T1000 (cell line): ENCODE data around the gene XRCC6.
"Not testable (repeated sequence)": the region's sequence is repeated elsewhere in the genome, so short reads cannot be mapped to it uniquely, and the experiment has no call there.

Experiments
- DNase-seq: peaks from one replicate; lab custom pipeline; 2025; ENCODE audit warnings: mixed read lengths; lab: John Stamatoyannopoulos, UW

XRCC6 gene

DNA sequence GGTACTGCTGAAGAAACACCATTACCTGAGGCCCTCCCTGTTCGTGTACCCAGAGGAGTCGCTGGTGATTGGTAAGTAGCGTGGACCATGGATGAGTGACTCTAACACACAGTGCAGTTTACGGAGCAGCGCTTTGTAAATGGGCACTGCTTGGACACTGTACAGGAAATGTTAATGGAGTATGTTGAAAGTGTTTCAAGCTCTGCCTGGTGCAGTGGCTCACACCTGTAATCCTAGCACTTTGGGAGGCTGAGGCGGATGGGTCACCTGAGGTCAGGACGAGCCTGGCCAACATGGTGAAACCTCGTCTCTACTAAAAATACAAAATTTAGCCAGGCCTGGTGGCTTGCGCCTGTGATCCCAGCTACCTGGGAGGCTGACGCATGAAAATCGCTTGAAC lies 29.7 kb downstream of the XRCC6 start:
- DNase-seq: no peak

DNA sequence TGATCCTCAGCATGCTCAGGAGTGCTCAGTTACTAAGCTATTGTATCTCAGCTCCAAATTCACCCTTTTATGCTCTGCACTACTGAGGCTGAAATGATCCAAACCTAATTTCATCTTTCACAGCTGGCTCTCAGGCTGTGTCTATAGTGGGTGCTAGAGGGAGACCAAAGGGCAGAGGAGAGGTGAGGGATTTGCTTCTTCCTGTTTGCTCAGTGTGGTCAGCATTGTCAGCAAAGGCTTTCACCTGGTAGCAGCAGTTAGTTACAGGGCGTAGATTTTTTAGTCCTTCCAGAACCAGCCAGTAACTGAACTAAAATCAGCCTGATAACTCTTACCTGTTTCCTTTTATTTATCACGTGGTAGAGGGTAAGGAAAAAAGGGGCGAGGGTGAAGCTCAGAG lies 33.2 kb downstream of the XRCC6 start:
- DNase-seq: no peak

DNA sequence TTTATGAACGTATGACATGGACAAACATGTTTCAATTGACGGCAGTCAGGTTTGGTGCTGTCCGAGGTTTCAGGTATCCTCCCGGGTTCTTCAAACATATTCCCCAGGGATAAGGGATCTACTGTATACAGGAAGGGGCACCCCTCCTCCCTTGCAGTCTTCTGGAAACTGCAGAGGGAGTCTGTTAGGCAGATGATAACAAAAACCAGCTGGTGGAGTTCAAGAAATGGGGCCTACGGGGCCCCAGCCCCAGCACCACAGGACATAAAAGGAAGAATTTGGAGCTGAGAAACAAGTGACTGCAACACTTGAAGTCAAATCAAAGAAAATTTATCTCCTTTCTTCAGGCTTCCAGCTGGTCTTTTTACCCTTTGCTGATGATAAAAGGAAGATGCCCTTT lies 35.5 kb downstream of the XRCC6 start:
- DNase-seq: no peak

DNA sequence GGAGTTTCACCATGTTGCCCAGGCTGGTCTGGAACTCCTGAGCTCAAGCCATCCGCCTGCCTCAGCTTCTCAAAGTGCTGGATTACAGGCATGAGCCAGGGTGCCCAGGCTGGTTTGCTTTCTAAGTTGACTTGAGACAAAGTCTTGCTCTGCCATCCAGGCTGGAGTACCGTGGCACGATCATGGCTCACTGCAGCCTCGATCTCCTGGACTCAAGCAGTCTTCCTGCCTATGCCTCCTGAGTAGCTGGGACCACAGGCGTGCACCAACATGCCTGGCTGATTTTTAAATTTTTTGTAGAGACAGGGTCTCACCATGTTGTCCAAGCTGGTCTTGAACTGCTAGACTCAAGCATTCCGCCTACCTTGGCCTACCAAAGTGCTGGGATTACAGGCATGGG lies 36.6 kb downstream of the XRCC6 start:
- no peak for DNase-seq

DNA sequence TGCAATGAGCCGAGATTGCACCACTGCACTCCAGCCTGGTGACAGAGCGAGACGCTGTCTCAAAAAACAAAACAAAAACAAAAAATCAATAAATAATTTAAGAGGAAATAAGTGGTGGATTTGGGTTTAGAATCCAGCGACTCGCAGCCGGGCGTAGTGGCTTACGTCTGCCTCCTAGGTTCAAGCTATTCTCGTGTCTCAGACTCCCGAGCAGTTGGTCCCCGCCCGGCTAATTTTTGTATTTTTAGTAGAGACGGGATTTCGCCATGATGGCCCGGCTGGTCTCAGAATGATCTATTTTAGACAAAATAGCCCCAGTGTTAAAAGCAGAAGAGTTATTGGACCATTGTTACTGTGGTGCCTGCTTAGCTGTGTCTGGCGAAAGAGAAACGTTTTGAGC lies 37.8 kb downstream of the XRCC6 start:
- DNase-seq: no peak

GRCh38 chr22:41659941-41660340 lies 38.8 kb downstream of the XRCC6 start:
- DNase-seq: no peak

DNA sequence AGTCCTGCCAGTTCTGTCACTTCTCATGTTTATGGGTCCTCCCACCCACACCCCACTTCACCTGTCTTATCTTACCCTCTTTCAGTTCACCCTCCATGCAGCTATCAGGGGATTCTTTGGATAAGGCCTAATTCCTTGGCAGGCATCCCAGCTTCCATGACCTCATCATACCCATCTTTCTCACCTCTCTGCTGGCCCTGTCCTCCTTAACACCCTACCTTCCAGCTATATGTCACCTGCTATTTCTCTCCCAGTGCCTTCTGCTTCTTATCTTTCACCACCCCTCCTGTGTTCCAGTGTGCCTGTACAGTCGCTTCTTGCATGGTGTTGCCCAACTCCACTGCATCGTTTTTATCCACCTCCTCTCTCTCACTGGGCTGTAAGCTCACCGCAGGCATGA lies 39.3 kb downstream of the XRCC6 start:
- no peak for DNase-seq

- no peak for DNase-seq
Measured at GRCh38 chr22:41661088-41661487, 40.0 kb downstream of the XRCC6 start.

GRCh38 chr22:41661713-41662112 lies 40.6 kb downstream of the XRCC6 start:
- no peak for DNase-seq

GRCh38 chr22:41663594-41663993 lies 42.5 kb downstream of the XRCC6 start:
- DNase-seq: not testable (repeated sequence)

DNA sequence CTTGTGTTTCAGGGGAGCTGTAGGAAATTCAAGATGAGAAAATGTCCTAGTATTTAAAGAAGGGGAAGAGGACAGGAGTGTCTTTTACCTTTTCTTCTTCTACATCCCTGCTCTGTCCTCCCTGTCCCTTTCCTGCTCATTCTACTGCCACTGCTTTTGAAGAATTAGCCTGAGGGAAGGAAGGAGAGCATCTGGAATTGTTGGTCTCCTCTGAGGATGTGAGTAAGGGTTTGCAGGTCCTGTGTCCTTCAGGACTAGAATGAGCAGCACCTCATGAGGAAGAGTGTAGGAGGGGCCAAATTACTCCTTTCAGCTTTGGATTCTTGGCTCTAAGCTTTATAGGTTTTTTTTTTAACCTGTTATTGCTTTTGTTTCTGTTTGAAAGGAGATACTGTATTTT lies 43.4 kb downstream of the XRCC6 start:
- DNase-seq: no peak

DNA sequence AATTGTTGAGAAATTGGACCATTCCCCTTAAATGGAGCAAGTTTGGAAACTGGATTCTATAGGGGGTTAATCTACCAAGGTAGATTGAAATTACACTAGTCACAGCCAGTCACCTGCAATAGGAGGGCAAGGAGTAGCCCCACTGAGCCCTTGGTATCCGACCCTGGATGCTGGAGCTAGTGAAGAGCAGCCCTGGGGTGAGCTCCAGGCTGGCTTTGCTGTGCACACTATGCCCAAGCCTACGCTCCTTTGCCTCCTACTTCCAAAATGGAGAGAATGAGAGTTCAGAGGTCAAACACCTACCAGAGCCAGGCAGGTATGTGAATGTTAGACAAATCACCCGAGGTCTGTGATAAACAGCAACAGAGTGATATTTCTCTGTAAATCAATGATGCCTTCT lies 43.9 kb downstream of the XRCC6 start:
- DNase-seq: no peak

DNA sequence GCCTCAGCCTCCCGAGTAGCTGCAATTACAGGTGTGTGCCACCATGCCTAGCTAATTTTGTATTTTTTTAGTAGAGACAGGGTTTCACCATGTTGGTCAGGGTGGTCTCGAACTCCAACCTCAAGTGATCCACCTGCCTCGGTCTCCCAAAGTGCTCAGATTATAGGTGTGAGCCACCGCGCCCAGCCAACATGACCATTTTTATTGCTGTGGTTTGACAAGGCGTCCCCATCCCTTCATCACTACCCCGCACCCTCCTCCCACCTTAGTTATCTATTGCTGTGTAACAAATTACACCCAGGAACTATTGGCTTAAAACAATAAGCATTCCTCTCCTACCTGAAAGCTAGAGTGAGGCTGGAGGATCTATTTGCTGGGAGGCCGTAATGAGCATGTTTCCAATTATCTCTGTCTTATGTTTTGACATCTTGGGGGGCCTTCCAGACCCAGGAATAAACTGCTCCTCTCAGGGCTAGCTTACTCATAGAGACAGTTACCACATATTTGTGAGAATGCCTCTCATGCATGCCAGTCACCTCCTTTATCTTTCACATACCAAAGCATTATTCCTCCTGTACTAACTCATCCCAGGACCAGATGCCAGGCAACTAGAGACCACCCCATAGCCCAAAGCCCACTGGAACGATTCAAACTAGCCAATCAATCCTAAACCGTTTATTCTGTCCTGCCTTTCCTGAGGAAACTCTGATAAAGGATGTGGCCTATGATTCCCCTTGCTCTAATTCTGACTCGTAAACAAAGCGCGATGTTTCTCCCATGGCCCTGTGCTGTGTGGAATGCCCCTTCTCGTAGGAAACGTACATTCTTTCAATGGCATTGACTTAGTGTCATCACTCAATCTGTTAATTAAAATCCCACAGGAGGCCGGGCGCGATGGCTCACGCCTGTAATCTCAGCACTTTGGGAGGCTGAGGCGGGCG lies 48.1 kb downstream of the XRCC6 start:
- peak; percentile 18 for DNase-seq

GRCh38 chr22:41672096-41672495 lies 51.0 kb downstream of the XRCC6 start:
- peak; percentile 13 for DNase-seq

DNA sequence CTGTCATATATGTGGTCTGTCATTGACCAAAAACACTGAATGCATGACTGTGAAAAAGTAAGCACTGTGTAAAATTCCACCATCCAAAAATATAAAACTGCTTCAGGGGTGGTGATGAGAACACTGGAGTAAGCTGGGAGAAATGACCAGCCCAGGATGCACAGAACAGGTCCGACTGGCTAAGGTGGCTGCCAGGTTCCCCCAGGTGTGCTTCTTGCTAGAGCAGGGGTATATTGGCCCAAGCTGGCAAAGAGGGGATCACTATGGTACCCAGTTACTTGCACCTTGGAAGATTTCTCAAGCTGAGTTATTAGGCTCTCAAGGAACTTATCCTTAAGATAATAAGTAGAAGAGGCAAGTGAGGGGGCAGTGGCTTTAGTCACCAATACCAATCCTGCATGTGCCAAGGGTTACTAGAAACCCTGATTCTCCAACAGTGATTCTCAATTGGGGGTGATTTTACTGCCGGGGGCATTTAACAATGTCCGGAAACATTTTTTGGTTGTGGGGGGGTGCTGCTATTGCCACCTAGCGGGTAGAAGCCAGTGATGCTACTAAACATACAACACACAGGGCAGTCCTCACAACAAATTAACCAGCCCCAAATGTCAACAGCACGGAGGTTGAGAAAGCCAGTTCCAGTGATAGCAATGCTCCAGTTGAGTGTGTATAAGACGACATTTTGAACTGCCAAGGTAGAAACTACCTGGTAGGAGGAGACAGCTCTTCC lies 51.9 kb downstream of the XRCC6 start:
- DNase-seq: no peak

DNA sequence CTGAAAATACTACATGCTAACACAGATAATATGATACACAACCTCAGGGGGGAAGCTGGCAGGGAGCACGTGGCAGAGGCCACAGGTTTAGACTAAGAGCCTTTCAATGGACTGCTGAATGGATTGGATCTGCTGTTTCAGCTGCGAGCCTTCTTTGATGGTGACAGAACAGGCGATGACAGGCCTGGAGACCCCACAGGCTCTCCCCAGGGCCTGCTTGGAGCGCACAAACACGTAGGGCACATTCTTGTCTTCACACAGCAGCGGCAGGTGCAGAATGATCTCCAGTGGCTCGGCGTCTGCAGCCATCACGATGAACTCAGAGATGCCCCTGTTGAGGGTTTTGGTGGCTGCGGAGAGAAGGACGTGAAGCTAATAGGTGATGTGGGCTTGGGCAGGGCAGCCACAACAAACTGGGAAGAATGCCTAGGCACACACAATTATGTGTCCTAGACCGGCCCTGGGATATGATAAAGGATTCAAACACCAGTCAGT lies 53.8 kb downstream of the XRCC6 start:
- DNase-seq: no peak

DNA sequence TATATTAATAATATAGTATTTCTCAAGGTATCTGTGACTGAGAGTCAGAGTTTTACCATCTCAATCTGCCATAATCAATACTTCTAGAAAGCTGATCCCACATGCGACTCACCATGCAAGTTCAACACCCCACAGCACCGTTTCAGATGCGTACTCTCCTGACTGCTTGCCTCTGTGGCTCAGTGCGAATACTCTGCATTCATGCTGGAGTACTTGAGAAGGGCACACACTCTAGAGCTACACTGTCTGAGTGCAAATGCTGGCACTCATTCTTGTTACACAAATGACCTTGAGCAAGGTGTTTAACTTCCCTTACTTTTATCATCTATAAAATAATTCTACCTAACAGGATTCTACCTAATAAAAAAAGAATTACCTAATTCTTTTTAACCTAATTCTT lies 55.0 kb downstream of the XRCC6 start:
- no peak for DNase-seq

DNA sequence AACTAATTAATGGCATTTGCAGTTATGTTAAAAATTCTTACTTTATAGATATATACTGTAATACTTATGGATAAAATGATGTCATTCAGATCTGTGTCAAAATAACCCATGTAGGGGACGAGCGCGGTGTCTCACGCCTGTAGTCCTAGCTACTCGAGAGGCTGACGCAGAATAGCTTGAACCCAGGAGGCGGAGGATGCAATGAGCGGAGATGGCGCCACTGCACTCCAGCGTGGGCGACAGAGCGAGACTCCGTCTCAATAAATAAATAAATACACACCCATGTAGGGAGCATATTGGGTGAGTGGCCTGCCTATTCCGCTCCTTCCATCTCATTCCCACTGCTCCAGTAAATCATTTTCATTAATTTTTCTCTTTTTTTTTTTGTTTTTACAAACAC lies 60.5 kb downstream of the XRCC6 start:
- DNase-seq: no peak

DNA sequence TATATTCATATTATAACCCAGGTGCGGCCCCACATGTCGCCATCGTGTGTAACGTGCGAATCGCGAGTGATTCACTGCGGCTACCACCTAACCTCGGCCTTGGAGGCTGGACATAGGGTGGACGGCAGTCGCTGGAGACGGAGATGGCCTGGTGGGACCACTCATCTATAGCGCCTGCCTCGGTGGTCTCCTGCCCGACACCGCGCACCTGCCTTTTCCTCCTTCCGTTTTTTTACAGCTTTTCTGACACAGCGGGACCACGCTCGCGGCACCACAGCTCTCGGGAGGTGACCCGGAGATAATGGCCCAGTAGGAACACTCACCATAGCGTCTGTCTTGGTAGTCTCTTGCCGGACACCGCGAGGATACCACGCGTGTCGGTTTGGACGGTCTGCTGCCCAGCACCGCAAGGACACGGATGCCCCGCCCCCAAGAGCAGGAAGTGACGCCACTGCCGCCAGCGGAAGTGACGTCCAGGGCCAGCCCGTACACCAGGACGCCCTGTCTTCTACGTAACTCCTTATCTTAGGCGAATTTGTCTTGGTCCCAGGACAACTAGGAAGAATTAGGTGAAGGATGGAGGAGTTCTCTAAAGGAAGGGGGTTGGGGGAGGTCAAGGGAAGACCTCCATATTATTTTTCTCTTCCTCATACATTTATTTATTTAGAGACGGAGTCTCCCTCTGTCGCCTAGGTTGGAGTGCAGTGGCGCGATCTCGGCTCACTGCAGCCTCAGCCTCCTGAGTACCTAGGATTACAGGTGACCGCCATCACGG lies 61.1 kb downstream of the XRCC6 start:
- DNase-seq: peak; percentile 38

- DNase-seq: no peak
Measured at GRCh38 chr22:41683052-41683451, 62.0 kb downstream of the XRCC6 start.

GRCh38 chr22:41683616-41684015 lies 62.5 kb downstream of the XRCC6 start:
- peak; percentile 10 for DNase-seq

DNA sequence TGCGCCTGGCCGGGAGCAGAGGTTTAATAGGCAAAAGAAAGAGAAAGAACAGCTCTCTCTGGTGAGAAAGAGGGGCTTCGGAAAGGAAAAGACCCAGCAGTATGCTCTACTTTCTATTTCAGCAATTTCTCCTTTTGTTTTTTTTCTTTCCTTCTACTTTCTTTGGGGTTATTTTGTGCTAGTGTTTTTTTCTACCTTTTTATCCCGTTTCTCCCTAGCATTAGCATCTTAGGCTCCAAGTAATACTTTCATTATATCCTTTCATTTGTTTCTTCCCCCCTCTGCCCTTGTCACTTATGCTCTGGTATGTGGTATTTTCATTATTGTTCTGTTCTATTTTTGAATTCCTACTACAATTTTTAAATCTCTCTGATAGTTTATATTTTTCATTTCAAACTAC lies 63.1 kb downstream of the XRCC6 start:
- no peak for DNase-seq
